Skeletal muscle tissue (tissue), 4 donors: ENCODE results near the gene TIAM2. TPM values are rescaled to one million over a fixed set of nuclear protein-coding genes. Genes with fewer than 3 reads are reported as not detected.
"Not testable (repeated sequence)": the region's sequence is repeated elsewhere in the genome, so short reads cannot be mapped to it uniquely, and the experiment has no call there.

ENCODE experiments used
- H3K27ac ChIP-seq: one replicate; pipeline ENCODE4 v1.7.0; 2013; ENCODE audit warnings: mild to moderate bottlenecking, low read depth, low read length, inconsistent platforms
- H3K27me3 ChIP-seq, 3 donors: one replicate each; pipeline ENCODE4 v1.7.0; 2013; ENCODE audit warnings: low read length in 3 of 3; ENCODE audit not compliant: control insufficient read depth in 3 of 3, insufficient read depth in 3 of 3
- H3K36me3 ChIP-seq, 3 donors: one replicate each; pipeline ENCODE4 v1.7.0; 2013; ENCODE audit warnings: low read length in 3 of 3; ENCODE audit not compliant: control insufficient read depth in 3 of 3, insufficient read depth in 3 of 3
- H3K4me1 ChIP-seq, 3 donors: one replicate each; pipeline ENCODE4 v1.7.0; 2013; ENCODE audit warnings: low read length in 3 of 3, mild to moderate bottlenecking in 3 of 3; ENCODE audit not compliant: control insufficient read depth in 3 of 3, insufficient read depth in 3 of 3
- H3K4me3 ChIP-seq, 3 donors: one replicate each; pipeline ENCODE4 v1.7.0; 2013; ENCODE audit warnings: low read length in 3 of 3
- H3K9ac ChIP-seq, 3 donors: one replicate each; pipeline ENCODE4 v1.7.0; 2013; ENCODE audit warnings: low read length in 3 of 3, mild to moderate bottlenecking in 3 of 3, moderate library complexity in 2 of 3, low read depth in 1 of 3
- H3K9me3 ChIP-seq, 3 donors: one replicate each; pipeline ENCODE4 v1.7.0; 2013; ENCODE audit warnings: low read length in 3 of 3; ENCODE audit not compliant: control insufficient read depth in 3 of 3
- total RNA-seq: library from RNA; depleted of rRNA; stranded (reverse); fragments of >200 nt; gene quantifications from one replicate; pipeline ENCODE4 v1.2.3, GENCODE V29; 2014
- donor health status: Osteomylitis.

The TIAM2 gene
- total RNA-seq, 1 donor from 2014 or later, result 22.4 TPM

DNA sequence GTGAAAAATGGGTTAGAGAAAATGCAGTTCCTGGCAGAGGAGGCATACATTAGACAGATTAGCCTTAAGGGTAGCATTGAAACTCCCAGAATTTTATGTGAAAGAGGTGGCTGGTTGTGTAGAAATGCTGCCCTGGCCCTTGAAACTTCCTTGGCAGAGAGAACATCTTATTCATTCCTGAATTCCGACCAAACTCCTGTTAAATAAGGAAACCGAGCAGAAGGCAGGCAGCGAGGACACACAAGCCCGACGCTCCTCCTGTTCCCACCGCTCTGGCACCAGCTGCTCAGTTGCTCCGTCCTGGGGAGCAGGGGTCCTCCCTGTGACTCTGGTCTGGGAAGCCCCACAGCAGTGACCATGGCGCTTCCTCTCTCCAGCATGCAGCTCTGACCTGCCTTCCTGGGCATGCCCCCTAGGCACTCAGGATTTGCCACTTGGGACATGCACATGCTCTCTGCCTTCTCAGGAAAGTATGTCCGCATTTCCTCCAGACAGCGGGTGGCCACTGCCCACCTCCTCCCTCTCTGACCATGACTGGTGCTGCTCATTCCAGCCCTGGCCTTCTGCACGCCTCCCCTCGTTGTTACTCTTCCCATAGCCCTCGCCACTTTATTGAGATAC lies 233.5 kb downstream of the TIAM2 start:
- Histone ChIP-seq H3K4me1 (peaks cover 0 to 6% (median 4%) of the 10 kb centered on the region in 3 donors), H3K27me3 (no peaks in the 10 kb centered on the region), H3K27ac (no peak overlapping the region), H3K4me3 (no peak overlapping the region), H3K9ac (peak overlapping the region in 1 of 3 donors; percentile 35), H3K9me3 (no peaks in the 10 kb centered on the region), H3K36me3 (no peaks in the 10 kb centered on the region)

DNA sequence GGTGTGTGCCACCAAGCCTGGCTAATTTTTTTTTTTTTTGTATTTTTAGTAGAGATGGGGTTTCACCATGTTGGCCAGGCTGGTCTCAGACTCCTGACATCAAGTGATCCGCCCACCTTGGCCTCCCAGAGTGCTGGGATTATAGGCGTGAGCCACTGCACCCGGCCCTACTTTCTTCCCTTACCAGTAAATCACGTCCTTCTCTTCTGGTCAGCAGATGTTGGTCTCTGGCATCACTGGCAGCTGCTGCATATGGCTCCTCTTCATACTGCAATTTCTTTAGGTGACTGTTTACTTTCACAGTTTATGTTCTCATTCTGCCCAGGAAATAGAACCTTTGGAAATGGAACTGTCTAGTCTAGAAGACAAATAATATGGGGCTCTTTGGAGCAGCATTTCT lies 235.9 kb downstream of the TIAM2 start:
- H3K36me3 ChIP-seq, H3K27ac ChIP-seq, H3K4me1 ChIP-seq, H3K9ac ChIP-seq, H3K27me3 ChIP-seq, H3K4me3 ChIP-seq, H3K9me3 ChIP-seq: not testable (repeated sequence)

DNA sequence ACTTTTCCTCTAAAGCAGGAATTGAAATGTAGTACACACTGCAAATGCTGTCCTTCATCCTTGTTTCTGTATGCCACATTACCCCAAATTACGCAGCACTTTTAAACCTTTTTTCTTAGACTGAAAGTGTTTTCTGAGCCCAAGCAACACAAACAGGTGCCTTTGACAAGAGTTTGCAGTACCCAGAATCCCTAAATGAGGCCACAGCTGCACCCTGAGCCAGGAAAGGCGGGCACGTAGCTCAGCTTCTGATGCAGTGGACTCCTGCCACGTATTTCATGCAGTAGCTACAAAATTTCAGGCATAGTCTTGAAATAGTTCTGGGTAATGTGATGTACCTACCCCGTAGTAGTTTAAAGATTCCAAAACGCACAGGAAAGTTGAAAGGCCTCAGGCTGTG lies 237.7 kb downstream of the TIAM2 start:
- H3K27me3 ChIP-seq, result no peaks in the 10 kb centered on the region
- H3K4me3 ChIP-seq, result no peak overlapping the region
- no peaks in the 10 kb centered on the region for H3K36me3 ChIP-seq
- no peak overlapping the region for H3K27ac ChIP-seq
- H3K4me1 ChIP-seq, result peaks cover 0 to 6% (median 4%) of the 10 kb centered on the region in 3 donors
- no peak overlapping the region for H3K9ac ChIP-seq
- no peaks in the 10 kb centered on the region for H3K9me3 ChIP-seq

DNA sequence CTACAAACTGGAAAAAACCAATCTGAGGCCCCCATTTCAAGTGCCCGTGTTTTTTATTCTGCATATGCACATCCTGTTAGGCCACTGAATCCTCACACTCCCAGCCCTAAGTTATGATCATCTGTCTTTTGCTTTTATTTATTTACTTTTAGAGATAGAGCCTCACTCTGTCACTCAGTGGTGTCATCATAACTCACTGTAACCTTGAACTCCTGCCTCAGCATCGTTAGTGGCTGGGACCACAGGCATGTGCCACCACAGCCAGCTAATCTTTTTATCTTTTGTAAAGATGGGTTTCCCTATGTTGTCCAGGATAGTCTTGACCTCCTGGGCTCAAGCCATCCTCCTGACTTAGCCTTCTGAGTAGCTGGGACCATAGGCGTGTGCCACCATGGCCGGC lies 239.1 kb downstream of the TIAM2 start:
- H3K27ac ChIP-seq, result no peak overlapping the region
- no peaks in the 10 kb centered on the region for H3K36me3 ChIP-seq
- no peaks in the 10 kb centered on the region for H3K27me3 ChIP-seq
- no peak overlapping the region for H3K4me3 ChIP-seq
- H3K4me1 ChIP-seq, result no peaks in the 10 kb centered on the region
- no peak overlapping the region for H3K9ac ChIP-seq
- H3K9me3 ChIP-seq, result no peaks in the 10 kb centered on the region

DNA sequence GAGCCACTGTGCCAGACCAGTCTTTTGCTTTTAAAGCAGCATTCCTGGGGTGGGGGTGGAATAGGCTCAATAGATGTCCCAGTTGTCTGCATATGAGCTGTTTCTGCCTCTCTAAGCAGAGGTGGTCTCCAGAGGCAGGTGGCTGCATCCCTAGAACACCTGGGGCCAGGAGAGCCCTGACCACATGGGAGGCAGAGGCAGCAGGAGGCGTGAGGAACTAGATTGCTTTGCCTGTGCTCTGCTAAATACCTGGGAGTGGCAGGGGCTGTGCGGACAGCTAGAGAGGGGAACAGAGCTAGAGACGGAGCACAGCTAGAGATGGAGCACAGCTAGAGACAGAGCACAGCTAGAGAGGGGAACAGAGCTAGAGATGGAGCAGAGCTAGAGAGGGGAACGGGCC lies 239.6 kb downstream of the TIAM2 start:
- H3K36me3 ChIP-seq, result no peaks in the 10 kb centered on the region
- no peaks in the 10 kb centered on the region for H3K9me3 ChIP-seq
- H3K4me3 ChIP-seq, result no peak overlapping the region
- no peak overlapping the region for H3K9ac ChIP-seq
- H3K27ac ChIP-seq, result no peak overlapping the region
- H3K27me3 ChIP-seq, result no peaks in the 10 kb centered on the region
- H3K4me1 ChIP-seq, result no peaks in the 10 kb centered on the region

DNA sequence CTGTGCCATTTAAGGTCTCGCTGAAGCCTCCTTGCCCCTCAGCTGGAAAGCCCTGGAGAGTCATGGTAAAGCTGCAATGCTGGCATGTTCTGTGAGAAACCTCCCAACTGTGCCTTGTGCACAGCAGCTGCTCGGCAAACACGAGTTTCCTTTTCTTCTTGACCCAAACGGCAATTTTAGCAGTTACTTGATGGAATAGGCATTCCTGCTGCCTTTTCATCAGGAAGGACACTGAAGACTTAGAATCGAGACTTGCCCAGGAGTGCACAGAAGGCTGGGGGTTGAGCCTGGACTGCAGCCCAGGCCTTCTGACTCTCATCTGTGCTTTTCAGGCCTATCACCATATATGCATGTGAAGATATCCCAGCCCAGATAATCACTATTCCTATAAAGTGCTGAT lies 240.0 kb downstream of the TIAM2 start:
- Histone ChIP-seq H3K36me3 (no peaks in the 10 kb centered on the region), H3K9me3 (no peaks in the 10 kb centered on the region), H3K4me1 (no peaks in the 10 kb centered on the region), H3K9ac (no peak overlapping the region), H3K27ac (no peak overlapping the region), H3K27me3 (no peaks in the 10 kb centered on the region), H3K4me3 (no peak overlapping the region)

DNA sequence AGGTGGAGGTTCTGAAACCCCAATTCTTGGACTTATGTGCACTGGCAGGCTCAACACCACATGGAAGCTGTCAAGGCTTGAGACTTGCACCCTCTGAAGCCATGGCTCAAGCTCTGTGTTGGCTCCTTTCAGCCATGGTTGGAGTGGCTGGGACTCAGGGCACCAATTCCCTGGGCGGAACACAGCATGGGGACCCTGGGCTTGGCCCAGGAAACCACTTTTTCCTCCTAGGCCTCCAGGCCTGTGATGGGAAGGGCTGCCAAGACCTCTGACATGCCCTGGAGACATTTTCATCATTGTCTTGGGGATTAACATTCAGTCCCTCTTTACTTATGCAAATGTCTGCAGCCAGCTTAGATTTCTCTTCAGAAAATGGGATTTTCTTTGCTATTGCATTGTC lies 242.5 kb downstream of the TIAM2 start:
- H3K9ac ChIP-seq, result no peak overlapping the region
- no peaks in the 10 kb centered on the region for H3K27me3 ChIP-seq
- no peaks in the 10 kb centered on the region for H3K4me1 ChIP-seq
- H3K36me3 ChIP-seq, result peaks cover 0 to 6% (median 3%) of the 10 kb centered on the region in 3 donors
- no peak overlapping the region for H3K27ac ChIP-seq
- no peak overlapping the region for H3K4me3 ChIP-seq
- no peaks in the 10 kb centered on the region for H3K9me3 ChIP-seq

DNA sequence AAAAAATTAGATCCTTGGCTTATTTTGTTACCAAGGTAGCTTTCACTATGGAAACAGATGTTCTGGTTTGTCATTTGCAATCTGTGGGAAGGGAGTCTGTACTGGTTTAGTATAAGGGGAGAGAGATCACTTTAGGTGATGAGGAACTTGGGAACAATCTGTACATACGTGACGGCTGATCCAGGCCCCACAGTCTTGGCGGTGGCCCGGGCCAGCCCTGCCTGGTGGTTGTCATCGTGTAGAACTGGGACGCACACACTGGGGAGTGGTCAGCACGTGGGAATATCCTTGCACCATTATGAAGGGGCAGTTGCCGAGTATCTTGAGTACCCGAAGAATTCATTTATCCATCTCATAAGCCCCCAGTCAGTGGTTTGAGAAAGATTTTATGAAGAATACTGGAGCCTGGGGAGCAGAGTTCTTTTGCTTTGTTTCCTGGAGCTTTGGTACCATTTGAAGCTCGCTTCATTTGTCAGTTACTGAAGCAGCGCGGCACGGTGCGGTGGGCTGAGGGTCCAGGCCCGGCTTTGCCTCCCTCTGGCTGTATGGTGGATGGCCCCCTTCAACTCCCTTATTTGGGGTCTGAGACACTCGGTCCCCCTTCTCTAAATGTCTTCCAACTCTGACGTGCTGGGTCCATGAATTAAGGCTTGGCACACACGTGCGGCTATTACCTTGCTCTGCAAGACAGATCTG lies 245.9 kb downstream of the TIAM2 start:
- Histone ChIP-seq H3K4me3 (no peak overlapping the region), H3K4me1 (no peaks in the 10 kb centered on the region), H3K27ac (no peak overlapping the region), H3K36me3 (peaks cover 0 to 6% (median 3%) of the 10 kb centered on the region in 3 donors), H3K9ac (no peak overlapping the region), H3K27me3 (no peaks in the 10 kb centered on the region), H3K9me3 (no peaks in the 10 kb centered on the region)

DNA sequence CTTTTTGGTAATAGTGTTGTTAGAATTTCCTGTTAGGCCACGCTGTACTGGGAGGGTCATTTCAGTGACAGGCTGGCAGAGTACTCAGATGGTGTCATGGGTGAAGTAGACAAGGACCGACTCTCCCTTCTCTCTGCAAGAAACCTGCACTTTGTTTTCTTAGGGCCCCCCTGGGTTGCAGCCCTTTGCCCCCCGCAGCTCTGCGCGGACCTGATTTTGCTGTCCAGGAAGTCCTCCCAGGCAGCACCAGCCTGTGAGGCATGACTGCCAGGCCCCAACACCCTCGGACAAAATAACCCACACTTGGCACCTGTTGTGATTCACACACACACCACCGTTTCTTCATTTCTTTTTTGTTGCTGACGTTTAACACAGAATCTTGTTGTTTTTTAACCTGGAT lies 246.9 kb downstream of the TIAM2 start:
- Histone ChIP-seq H3K4me3 (no peak overlapping the region), H3K27me3 (no peaks in the 10 kb centered on the region), H3K4me1 (no peaks in the 10 kb centered on the region), H3K36me3 (peaks cover 5 to 7% (median 6%) of the 10 kb centered on the region in 3 donors), H3K27ac (no peak overlapping the region), H3K9ac (no peak overlapping the region), H3K9me3 (no peaks in the 10 kb centered on the region)

DNA sequence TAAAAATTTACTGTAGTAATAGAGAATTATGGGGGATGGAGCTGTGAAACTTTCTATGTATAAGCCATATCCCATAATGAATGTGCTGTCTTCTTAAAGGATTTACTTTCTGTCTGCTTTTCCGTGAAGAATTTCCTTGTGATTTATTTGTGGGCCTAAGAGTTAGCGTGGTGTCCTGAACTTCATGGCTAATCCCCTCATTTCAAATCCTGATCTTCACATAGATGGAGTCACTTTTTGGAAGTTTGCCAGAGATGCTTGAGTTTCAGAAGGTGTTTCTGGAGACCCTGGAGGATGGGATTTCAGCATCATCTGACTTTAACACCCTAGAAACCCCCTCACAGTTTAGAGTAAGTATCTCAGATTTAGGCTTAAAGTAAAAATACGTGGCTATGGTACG lies 249.3 kb downstream of the TIAM2 start:
- Histone ChIP-seq H3K36me3 (peaks cover 6 to 8% (median 7%) of the 10 kb centered on the region in 3 donors), H3K9ac (no peak overlapping the region), H3K27me3 (no peaks in the 10 kb centered on the region), H3K4me1 (no peaks in the 10 kb centered on the region), H3K4me3 (no peak overlapping the region), H3K27ac (no peak overlapping the region), H3K9me3 (no peaks in the 10 kb centered on the region)
